Endothelial cell (in vitro differentiated cells): ENCODE measurements around the gene ZNF618. TPM values are rescaled to one million over a fixed set of nuclear protein-coding genes. Genes with fewer than 3 reads are reported as not detected.

Experiments
- DNase-seq: peaks from one replicate; pipeline ENCODE4 v3.0.0; 2021; ENCODE audit warnings: low spot score
- H3K27ac Mint-ChIP-seq: one replicate; pipeline ENCODE4 v1.8.0; 2021; ENCODE audit warnings: mixed read lengths, inconsistent platforms; ENCODE audit not compliant: unreplicated experiment
- H3K27me3 Mint-ChIP-seq: one replicate; pipeline ENCODE4 v1.8.0; 2021; ENCODE audit warnings: mild to moderate bottlenecking, moderate library complexity, mixed read lengths, inconsistent platforms; ENCODE audit not compliant: unreplicated experiment
- H3K36me3 Mint-ChIP-seq: one replicate; pipeline ENCODE4 v1.8.0; 2021; ENCODE audit warnings: mild to moderate bottlenecking, low read depth, mixed read lengths, inconsistent platforms; ENCODE audit not compliant: unreplicated experiment
- H3K4me1 Mint-ChIP-seq: one replicate; pipeline ENCODE4 v1.8.0; 2021; ENCODE audit warnings: mild to moderate bottlenecking, mixed read lengths, inconsistent platforms; ENCODE audit not compliant: unreplicated experiment
- H3K4me3 Mint-ChIP-seq: one replicate; pipeline ENCODE4 v1.8.0; 2021; ENCODE audit warnings: mild to moderate bottlenecking, mixed read lengths, inconsistent platforms; ENCODE audit not compliant: unreplicated experiment
- H3K9me3 Mint-ChIP-seq: one replicate; pipeline ENCODE4 v1.8.0; 2021; ENCODE audit warnings: mixed read lengths, inconsistent platforms; ENCODE audit not compliant: unreplicated experiment
- total RNA-seq: library from RNA; stranded (reverse); fragmentation: NEBNext Ultra II Directional; extraction: Animal tissue kit (Norgen Biotek cat#: 25700); gene quantifications from one replicate; pipeline ENCODE4 v1.2.1, GENCODE V29; 2021; ENCODE audit not compliant: unreplicated experiment
- TF ChIP-seq, protein P1 (sequence below): fragments of 200-600 bp; sonication (generic); IDR thresholded peaks from one replicate; pipeline ENCODE4 v1.5.0; 2021; ENCODE audit warnings: antibody characterized with exemption; ENCODE audit not compliant: unreplicated experiment

Gene ZNF618
- total RNA-seq, 1 donor from 2014 or later = 35.0 TPM

DNA sequence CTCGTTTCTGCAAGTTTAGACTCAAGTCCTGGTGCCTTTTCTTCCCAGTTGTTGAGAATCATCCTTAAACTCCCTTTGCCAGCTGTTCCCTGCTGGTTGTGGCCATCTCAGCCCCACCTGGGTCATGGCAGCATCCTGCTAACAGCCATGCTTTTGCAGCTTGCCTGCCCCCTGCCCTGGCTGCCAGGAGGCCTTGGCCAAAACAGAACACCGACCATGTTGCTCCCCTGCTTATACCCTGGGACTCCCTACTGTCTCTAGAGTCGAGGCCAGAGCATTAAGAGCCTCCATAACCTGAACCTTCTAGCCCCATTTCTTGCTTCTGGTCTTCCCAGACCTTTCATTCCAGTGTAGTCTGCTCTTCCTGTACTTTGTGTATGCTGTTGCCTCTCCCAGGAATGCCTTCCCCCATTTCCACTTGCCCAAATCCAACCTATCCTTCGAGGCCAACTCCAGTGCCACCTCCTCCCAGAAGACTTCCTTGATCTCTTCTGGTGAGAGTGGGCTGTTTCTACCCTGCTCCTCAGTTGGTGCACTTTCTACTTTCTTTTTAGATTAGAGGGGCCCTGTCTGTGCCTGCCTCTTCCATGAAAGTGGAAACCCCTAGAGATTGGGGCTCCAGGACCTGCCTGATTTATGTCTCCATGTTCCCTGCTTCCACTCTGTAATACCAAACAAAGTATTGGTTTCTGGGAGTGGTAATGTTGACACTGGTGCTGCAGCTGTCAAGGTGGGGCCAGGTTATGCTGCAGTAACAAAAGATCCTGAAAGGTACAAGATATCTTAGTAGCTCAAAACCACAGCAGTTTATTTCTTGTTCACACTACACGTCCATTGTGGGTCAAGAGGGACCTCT is 113.8 kb downstream of the ZNF618 start:
- Mint-ChIP-seq H3K36me3 (peaks cover 33% of the 10 kb centered on the region), H3K9me3 (no peaks in the 10 kb centered on the region), H3K27me3 (peaks cover 6% of the 10 kb centered on the region), H3K4me1 (no peaks in the 10 kb centered on the region), H3K4me3 (no peak overlapping the region), H3K27ac (no peak overlapping the region)
- TF ChIP-seq, protein P1, sequence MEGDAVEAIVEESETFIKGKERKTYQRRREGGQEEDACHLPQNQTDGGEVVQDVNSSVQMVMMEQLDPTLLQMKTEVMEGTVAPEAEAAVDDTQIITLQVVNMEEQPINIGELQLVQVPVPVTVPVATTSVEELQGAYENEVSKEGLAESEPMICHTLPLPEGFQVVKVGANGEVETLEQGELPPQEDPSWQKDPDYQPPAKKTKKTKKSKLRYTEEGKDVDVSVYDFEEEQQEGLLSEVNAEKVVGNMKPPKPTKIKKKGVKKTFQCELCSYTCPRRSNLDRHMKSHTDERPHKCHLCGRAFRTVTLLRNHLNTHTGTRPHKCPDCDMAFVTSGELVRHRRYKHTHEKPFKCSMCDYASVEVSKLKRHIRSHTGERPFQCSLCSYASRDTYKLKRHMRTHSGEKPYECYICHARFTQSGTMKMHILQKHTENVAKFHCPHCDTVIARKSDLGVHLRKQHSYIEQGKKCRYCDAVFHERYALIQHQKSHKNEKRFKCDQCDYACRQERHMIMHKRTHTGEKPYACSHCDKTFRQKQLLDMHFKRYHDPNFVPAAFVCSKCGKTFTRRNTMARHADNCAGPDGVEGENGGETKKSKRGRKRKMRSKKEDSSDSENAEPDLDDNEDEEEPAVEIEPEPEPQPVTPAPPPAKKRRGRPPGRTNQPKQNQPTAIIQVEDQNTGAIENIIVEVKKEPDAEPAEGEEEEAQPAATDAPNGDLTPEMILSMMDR = no peak
- no peak for DNase-seq

- no peaks in the 10 kb centered on the region for H3K9me3 Mint-ChIP-seq
- no peak for DNase-seq
- H3K27ac Mint-ChIP-seq = no peak overlapping the region
- peaks cover 30% of the 10 kb centered on the region for H3K36me3 Mint-ChIP-seq
- H3K27me3 Mint-ChIP-seq = peaks cover 6% of the 10 kb centered on the region
- no peak overlapping the region for H3K4me3 Mint-ChIP-seq
- no peaks in the 10 kb centered on the region for H3K4me1 Mint-ChIP-seq
- TF ChIP-seq, protein P1 = no peak
Observed at GRCh38 chr9:113990570-113990907, 114.4 kb downstream of the ZNF618 start.

- Mint-ChIP-seq H3K4me1 (no peaks in the 10 kb centered on the region), H3K36me3 (peaks cover 30% of the 10 kb centered on the region), H3K27me3 (peaks cover 6% of the 10 kb centered on the region), H3K27ac (no peak overlapping the region), H3K9me3 (no peaks in the 10 kb centered on the region), H3K4me3 (no peak overlapping the region)
- no peak for DNase-seq
- TF ChIP-seq, protein P1 = no peak
Observed at GRCh38 chr9:113990975-113991471, 114.9 kb downstream of the ZNF618 start.

DNA sequence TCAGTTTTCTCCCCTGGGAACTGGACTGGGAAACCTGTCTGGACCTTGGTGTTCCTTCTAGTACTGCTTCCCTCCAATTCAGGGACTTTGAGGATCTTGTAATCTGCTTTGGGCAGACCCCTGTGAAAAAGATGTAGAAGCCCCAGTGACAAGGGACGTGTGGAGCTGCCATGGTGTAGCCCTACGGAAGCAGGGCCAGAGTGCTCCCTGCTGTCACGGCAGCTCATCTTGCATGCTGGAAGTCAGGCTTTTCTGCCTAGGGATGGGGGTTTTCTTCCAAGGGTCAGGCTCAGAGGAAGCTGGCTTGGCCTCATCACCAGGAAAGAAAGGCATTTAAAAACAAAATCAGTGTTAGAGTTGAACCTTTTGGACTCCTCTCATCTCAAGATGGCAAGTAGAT is 115.6 kb downstream of the ZNF618 start:
- no peak overlapping the region for H3K27ac Mint-ChIP-seq
- H3K9me3 Mint-ChIP-seq = no peaks in the 10 kb centered on the region
- H3K27me3 Mint-ChIP-seq = peaks cover 4% of the 10 kb centered on the region
- H3K4me1 Mint-ChIP-seq = no peaks in the 10 kb centered on the region
- peaks cover 35% of the 10 kb centered on the region for H3K36me3 Mint-ChIP-seq
- no peak overlapping the region for H3K4me3 Mint-ChIP-seq
- TF ChIP-seq, protein P1 = no peak
- no peak for DNase-seq

- H3K4me1 Mint-ChIP-seq = no peaks in the 10 kb centered on the region
- peaks cover 33% of the 10 kb centered on the region for H3K36me3 Mint-ChIP-seq
- H3K27ac Mint-ChIP-seq = no peak overlapping the region
- no peak for DNase-seq
- no peak overlapping the region for H3K4me3 Mint-ChIP-seq
- peaks cover 3% of the 10 kb centered on the region for H3K27me3 Mint-ChIP-seq
- TF ChIP-seq, protein P1 = no peak
- no peaks in the 10 kb centered on the region for H3K9me3 Mint-ChIP-seq
Observed at GRCh38 chr9:113992276-113992951, 116.3 kb downstream of the ZNF618 start.
